Measurements from ENCODE around the gene GRM2. TPM values are rescaled to one million over a fixed set of nuclear protein-coding genes. Genes with fewer than 3 reads are reported as not detected.

The GRM2 gene
- 1 to 10 TPM in 1 of 2 donors, under 1 TPM in 1; 0.32 to 5.5 TPM for total RNA-seq

DNA sequence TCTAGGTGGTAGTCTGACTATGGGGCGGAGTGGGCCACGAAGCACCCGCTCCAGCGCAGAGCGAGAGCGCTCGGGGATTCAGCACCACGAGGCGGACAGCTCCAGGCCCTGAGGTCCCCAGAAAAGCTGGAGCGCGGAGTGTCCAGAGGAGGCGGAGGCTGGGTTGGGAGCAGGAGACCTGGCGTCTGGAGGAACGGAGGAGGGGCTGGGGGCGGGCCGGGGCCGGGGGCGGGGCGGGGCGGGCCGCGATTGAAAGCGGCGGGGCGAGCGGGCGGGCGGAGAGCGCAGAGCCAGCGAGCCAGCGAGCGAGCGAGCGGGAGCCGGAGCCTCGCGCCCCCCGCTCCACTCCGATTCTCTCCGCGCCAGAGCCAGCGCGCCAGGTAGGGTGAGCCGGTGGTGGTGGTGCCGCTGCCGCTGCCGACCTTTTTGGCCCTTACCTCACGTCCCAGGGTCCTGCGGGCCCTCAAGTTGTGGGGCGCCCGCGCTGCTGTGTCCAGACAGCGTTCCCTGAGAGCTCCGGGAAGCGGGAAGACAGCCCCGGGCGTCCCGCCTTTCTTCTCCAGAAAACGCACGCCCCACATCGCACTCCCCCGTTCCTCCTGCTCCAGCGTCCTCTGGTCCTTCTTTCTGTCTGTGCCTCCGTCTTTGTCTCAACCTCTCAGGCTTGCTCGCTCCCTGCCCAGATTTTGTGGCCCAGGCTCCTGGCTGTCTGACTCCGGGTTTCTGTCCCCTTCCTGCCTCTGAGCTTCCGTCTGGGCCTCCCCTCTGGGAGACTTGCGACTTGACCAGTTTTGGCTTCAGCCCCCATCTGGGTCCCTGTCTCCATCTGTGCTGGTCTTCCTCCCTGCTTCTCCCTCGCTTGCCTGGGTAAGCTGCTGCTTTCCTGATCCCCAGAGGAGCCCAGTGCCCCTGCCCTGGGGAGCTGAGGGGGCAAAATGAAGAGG, at the start of gene GRM2:
Gene GRM2 (plus strand): TSS at position 281 of the 944 bp plus-strand sequence. CDS start 1,916 bp downstream, outside the sequence.
- H3K27ac ChIP-seq, result no peak within 1 kb of the TSS
- no peaks in the 10 kb centered on the region for H3K4me1 ChIP-seq (replicated peaks)
- TF ChIP-seq, protein P1, sequence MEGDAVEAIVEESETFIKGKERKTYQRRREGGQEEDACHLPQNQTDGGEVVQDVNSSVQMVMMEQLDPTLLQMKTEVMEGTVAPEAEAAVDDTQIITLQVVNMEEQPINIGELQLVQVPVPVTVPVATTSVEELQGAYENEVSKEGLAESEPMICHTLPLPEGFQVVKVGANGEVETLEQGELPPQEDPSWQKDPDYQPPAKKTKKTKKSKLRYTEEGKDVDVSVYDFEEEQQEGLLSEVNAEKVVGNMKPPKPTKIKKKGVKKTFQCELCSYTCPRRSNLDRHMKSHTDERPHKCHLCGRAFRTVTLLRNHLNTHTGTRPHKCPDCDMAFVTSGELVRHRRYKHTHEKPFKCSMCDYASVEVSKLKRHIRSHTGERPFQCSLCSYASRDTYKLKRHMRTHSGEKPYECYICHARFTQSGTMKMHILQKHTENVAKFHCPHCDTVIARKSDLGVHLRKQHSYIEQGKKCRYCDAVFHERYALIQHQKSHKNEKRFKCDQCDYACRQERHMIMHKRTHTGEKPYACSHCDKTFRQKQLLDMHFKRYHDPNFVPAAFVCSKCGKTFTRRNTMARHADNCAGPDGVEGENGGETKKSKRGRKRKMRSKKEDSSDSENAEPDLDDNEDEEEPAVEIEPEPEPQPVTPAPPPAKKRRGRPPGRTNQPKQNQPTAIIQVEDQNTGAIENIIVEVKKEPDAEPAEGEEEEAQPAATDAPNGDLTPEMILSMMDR (IDR thresholded peaks at IDR 0.05), result no peak
- peak; percentile 57 for TF ChIP-seq POLR2AphosphoS5 (IDR thresholded peaks at IDR 0.05)
- DNase-seq (ENCODE audit: low spot score), result peak; percentile 81
- WGBS, result 4% methylated on average over 67 of the region's 69 CpGs
- no peaks in the 10 kb centered on the region for H3K9me3 ChIP-seq
- intact Hi-C loops (cut with DNase I), result no loop called here
- peak within 1 kb of the TSS; percentile 23 to 34 for H3K4me3 ChIP-seq
- no peaks in the 10 kb centered on the region for H3K27me3 ChIP-seq (replicated peaks; ENCODE audit: insufficient read depth)
- no peaks in the 10 kb centered on the region for H3K36me3 ChIP-seq

DNA sequence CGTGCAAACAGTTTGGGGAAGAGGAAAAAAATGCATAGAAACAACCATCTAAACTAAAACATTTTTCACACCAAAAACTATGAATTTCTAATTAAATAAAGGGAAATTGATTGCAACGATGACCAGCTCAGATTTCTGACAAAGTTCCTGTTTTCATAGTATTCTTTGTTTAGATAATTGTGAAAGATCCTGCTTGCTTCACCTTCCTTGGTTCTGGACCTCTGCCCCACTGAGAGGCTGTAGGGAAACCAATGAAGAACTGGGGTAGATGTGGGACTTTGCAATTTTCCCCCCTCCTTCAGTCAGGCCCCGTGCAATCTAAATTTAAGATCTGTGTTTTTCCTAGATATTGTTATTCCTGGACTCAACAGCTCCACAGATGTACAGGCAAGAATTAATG, 49.6 kb upstream of the GRM2 start:
- 90% methylated on average over 3 of the region's 3 CpGs for WGBS
- H3K27me3 ChIP-seq (replicated peaks; ENCODE audit: insufficient read depth), result no peaks in the 10 kb centered on the region
- H3K36me3 ChIP-seq, result peaks cover 3% of the 10 kb centered on the region in 2 donors
- TF ChIP-seq, protein P1 (IDR thresholded peaks at IDR 0.05), result no peak
- TF ChIP-seq POLR2A (IDR thresholded peaks at IDR 0.05) (no peak), POLR2AphosphoS5 (IDR thresholded peaks at IDR 0.05) (no peak)
- H3K4me1 ChIP-seq (replicated peaks), result no peaks in the 10 kb centered on the region
- H3K4me3 ChIP-seq, result no peak overlapping the region
- no peak for DNase-seq (ENCODE audit: low spot score)
- H3K9me3 ChIP-seq, result no peaks in the 10 kb centered on the region
- no peak overlapping the region for H3K27ac ChIP-seq
- intact Hi-C loops (cut with DNase I), result no loop called here

DNA sequence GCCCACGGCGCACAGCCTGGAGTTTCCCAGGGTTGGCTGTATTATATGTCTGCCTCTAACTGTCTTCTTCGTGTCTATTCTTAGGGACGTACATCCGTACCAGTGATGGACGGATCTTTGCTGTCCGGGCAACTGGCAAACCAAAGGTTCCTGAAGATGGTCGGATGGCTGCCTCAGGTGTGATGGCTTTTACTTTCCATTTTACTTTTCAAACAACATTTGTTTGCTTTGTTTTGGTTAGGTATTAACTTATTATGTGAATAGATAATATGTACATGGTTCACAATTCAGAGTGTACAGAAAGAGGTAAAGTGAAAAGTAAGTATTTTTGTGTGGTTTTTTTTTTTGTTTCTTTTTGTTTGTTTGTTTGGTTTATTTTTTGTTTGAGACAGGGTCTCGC, 46.9 kb upstream of the GRM2 start:
- no peak for DNase-seq (ENCODE audit: low spot score)
- H3K9me3 ChIP-seq, result no peaks in the 10 kb centered on the region
- TF ChIP-seq POLR2A (IDR thresholded peaks at IDR 0.05) (no peak), POLR2AphosphoS5 (IDR thresholded peaks at IDR 0.05) (no peak)
- TF ChIP-seq, protein P1 (IDR thresholded peaks at IDR 0.05), result no peak
- H3K36me3 ChIP-seq, result peaks cover 3 to 12% of the 10 kb centered on the region in 2 donors
- no peak overlapping the region for H3K4me3 ChIP-seq
- no peaks in the 10 kb centered on the region for H3K27me3 ChIP-seq (replicated peaks; ENCODE audit: insufficient read depth)
- intact Hi-C loops (cut with DNase I), result no loop called here
- H3K27ac ChIP-seq, result no peak overlapping the region
- 95% methylated on average over 9 of the region's 9 CpGs for WGBS
- H3K4me1 ChIP-seq (replicated peaks), result no peaks in the 10 kb centered on the region

DNA sequence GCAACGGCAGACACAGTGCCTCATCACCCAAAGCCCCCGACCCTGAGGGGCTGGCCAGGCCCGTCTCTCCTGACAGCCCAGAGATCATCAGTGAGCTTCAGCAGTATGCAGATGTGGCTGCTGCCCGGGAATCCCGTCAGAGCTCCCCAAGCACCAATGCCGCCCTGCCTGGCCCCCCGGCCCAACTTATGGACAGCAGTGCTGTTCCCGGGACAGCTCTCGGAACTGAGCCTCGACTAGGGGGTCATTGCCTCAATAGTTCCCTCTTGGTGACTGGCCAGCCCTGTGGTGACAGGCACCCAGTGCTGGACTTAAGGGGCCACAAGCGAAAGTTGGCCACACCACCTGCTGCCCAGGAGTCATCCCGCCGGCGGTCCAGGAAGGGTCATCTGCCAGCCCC, 44.4 kb upstream of the GRM2 start:
- H3K36me3 ChIP-seq, result peaks cover 3 to 10% of the 10 kb centered on the region in 2 donors
- H3K27ac ChIP-seq, result no peak overlapping the region
- DNase-seq (ENCODE audit: low spot score), result no peak
- TF ChIP-seq, protein P1 (IDR thresholded peaks at IDR 0.05), result no peak
- TF ChIP-seq POLR2A (IDR thresholded peaks at IDR 0.05), result no peak
- no peak for TF ChIP-seq POLR2AphosphoS5 (IDR thresholded peaks at IDR 0.05)
- WGBS, result 97% methylated on average over 14 of the region's 14 CpGs
- H3K4me3 ChIP-seq, result no peak overlapping the region
- no peaks in the 10 kb centered on the region for H3K4me1 ChIP-seq (replicated peaks)
- intact Hi-C loops (cut with DNase I), result no loop called here
- H3K27me3 ChIP-seq (replicated peaks; ENCODE audit: insufficient read depth), result no peaks in the 10 kb centered on the region
- no peaks in the 10 kb centered on the region for H3K9me3 ChIP-seq

All from prostate gland (tissue), 2 donors.